HG03196 (cell line): Measurements from ENCODE around the gene ARFRP1.
"Not testable (repeated sequence)": the region's sequence is repeated elsewhere in the genome, so short reads cannot be mapped to it uniquely, and the experiment has no call there.

ENCODE experiments used
- ATAC-seq: cut with Tn5 transposase; IDR thresholded peaks from one replicate; pipeline ENCODE4 v1.9.1; 2021; ENCODE audit not compliant: unreplicated experiment

ARFRP1 gene

GRCh38 chr20:63733117-63733516 lies 25.3 kb upstream of the ARFRP1 start:
- ATAC-seq: no peak

- no peak for ATAC-seq
Measured at GRCh38 chr20:63732118-63733095, 24.6 kb upstream of the ARFRP1 start.

GRCh38 chr20:63731410-63731809 lies 23.6 kb upstream of the ARFRP1 start:
- no peak for ATAC-seq

GRCh38 chr20:63730189-63730733 lies 22.5 kb upstream of the ARFRP1 start:
- ATAC-seq: not testable (repeated sequence)

GRCh38 chr20:63722967-63723622 lies 15.3 kb upstream of the ARFRP1 start:
- ATAC-seq: not testable (repeated sequence)

GRCh38 chr20:63718996-63719395 lies 11.2 kb upstream of the ARFRP1 start:
- no peak for ATAC-seq

GRCh38 chr20:63714858-63715257 lies 7.1 kb upstream of the ARFRP1 start:
- ATAC-seq: no peak

- ATAC-seq: no peak
Measured at GRCh38 chr20:63712191-63712590, 4.4 kb upstream of the ARFRP1 start.

- no peak for ATAC-seq
Measured at GRCh38 chr20:63711085-63711645, 3.4 kb upstream of the ARFRP1 start.

GRCh38 chr20:63709149-63709527 lies 1.4 kb upstream of the ARFRP1 start:
- no peak for ATAC-seq

- ATAC-seq: peak; percentile 8
Measured at GRCh38 chr20:63708301-63709148, 749 bp upstream of the ARFRP1 start.

GRCh38 chr20:63706852-63707557 lies 771 bp downstream of the ARFRP1 start:
- ATAC-seq: peak; percentile 20

- no peak for ATAC-seq
Measured at GRCh38 chr20:63706027-63706695, 1.6 kb downstream of the ARFRP1 start.

- ATAC-seq: no peak
Measured at GRCh38 chr20:63705232-63706026, 2.3 kb downstream of the ARFRP1 start.

GRCh38 chr20:63704749-63705117 lies 3.0 kb downstream of the ARFRP1 start:
- no peak for ATAC-seq

- ATAC-seq: no peak
Measured at GRCh38 chr20:63703976-63704748, 3.6 kb downstream of the ARFRP1 start.

GRCh38 chr20:63703471-63703975 lies 4.3 kb downstream of the ARFRP1 start:
- no peak for ATAC-seq
